Spleen (tissue), 7 donors: Measurements from ENCODE around the gene BLTP2.

Experiments used
- CTCF ChIP-seq, 11 experiments: fragments of 200-600 bp in 7 of 11; fragments of 450-650 bp in 4 of 11; sonication (generic) in 4 of 11; IDR thresholded peaks in 8 of 11; conservative IDR thresholded peaks in 3 of 11; 1 replicate in 7 of 11; 2 replicates in 4 of 11; pipeline versions ENCODE4 v1.4.0 to v1.8.0; 2016 to 2021; ENCODE audit warnings: antibody characterized with exemption in 11 of 11, inconsistent platforms in 4 of 11, mild to moderate bottlenecking in 1 of 11
- POLR2A ChIP-seq, 3 donors: fragments of 450-650 bp; IDR thresholded peaks; one replicate each; pipeline ENCODE4 v1.5.1; 2017; ENCODE audit warnings: antibody characterized with exemption in 3 of 3, mild to moderate bottlenecking in 1 of 3
- donor health status: DM: no; HTN: no; CAD: no; lungs with moderate emphysema.
- donor health status: DM: no; HTN: no; CAD: no.
- donor health status: DM: no; HTN: no; CAD: no.

GRCh38 chr17:28620010-28620409 lies 24.9 kb downstream of the BLTP2 start:
- TF ChIP-seq CTCF (IDR thresholded peaks at IDR 0.05 in 8 of 11, conservative IDR thresholded peaks at IDR 0.05 in 3 of 11), result no peak
- TF ChIP-seq POLR2A (IDR thresholded peaks at IDR 0.05), result no peak
